Heart right ventricle (tissue), 16 donors: ENCODE data around the gene CREBBP. TPM values are rescaled to one million over a fixed set of nuclear protein-coding genes. Genes with fewer than 3 reads are reported as not detected.

Experiments used
- ATAC-seq, 8 donors: fragments of 200-7000 bp; cut with Tn5 transposase; one replicate each; pipeline ENCODE4 v1.9.1; 2020; ENCODE audit warnings: mild to moderate bottlenecking in 8 of 8, moderate library complexity in 8 of 8, moderate number of reproducible peaks in 1 of 8
- DNase-seq, 2 donors: peaks; one replicate each; pipeline ENCODE4 v3.0.0-alpha.2; 2020
- H3K27ac ChIP-seq, 10 donors: fragments of 200-600 bp; sonication (generic) in 2 of 10; one replicate each; pipeline versions ENCODE4 v1.5.0 to v1.8.0; 2020 to 2022; ENCODE audit warnings: mild to moderate bottlenecking in 3 of 10
- H3K27me3 ChIP-seq, 7 donors: fragments of 200-600 bp; one replicate each; pipeline ENCODE4 v1.8.0; 2021 to 2022; ENCODE audit warnings: mild to moderate bottlenecking in 2 of 7
- H3K36me3 ChIP-seq, 9 donors: fragments of 200-600 bp; sonication (generic) in 1 of 9; one replicate each; pipeline versions ENCODE4 v1.5.0 to v1.8.0; 2020 to 2022; ENCODE audit warnings: mild to moderate bottlenecking in 2 of 9
- H3K4me1 ChIP-seq, 9 donors: fragments of 200-600 bp; sonication (generic) in 1 of 9; one replicate each; pipeline versions ENCODE4 v1.5.0 to v1.8.0; 2020 to 2022; ENCODE audit warnings: mild to moderate bottlenecking in 4 of 9
- H3K4me3 ChIP-seq, 10 donors: fragments of 200-600 bp; sonication (generic) in 2 of 10; one replicate each; pipeline versions ENCODE4 v1.5.0 to v1.8.0; 2020 to 2022; ENCODE audit warnings: mild to moderate bottlenecking in 7 of 10, moderate library complexity in 2 of 10
- H3K9me3 ChIP-seq, 11 donors: fragments of 200-600 bp in 10 of 11; sonication (generic) in 2 of 11; one replicate each; pipeline versions ENCODE4 v1.5.0 to v1.8.0; 2013 to 2022; ENCODE audit warnings: mild to moderate bottlenecking in 2 of 11, control low read depth in 1 of 11, moderate library complexity in 1 of 11
- CTCF ChIP-seq, 9 donors: fragments of 200-600 bp; sonication (generic) in 2 of 9; IDR thresholded peaks; one replicate each; pipeline versions ENCODE4 v1.5.0 to v1.8.0; 2021 to 2022; ENCODE audit warnings: antibody characterized with exemption in 9 of 9, mild to moderate bottlenecking in 5 of 9, moderate library complexity in 1 of 9
- WGBS, 2 donors: extraction: QIAGEN DNeasy Blood & Tissue Kit; methylation state at CpG; one replicate each; pipeline ENCODE4 v1.1.7; 2013; ENCODE audit warnings: inconsistent platforms in 1 of 2; 5-methylcytosine and 5-hydroxymethylcytosine counted together
- intact Hi-C, 10 donors: fragments of 100-400 bp; cut with DNase I; formaldehyde crosslinking; loops; one replicate each; pipeline versions ENCODE4 v1.11.1 to v1.14.2; 2022
- polyA plus RNA-seq, 2 donors: library from polyadenylated mRNA; stranded (reverse); fragments of 200-250 nt; gene quantifications; one replicate each; pipeline ENCODE4 v1.2.3, GENCODE V29; 2013
- total RNA-seq, 10 donors: library from RNA; stranded (reverse); fragmentation: NEBNext Ultra II Directional in 3 of 10; extraction: Animal tissue kit (Norgen Biotek cat#: 25700) in 3 of 10; gene quantifications; one replicate each; pipeline versions ENCODE4 v1.2.1 to v1.2.4, GENCODE V29; 2021 to 2023
- donor health status: Arrhythmogenic right ventricular cardiomyopathy.
- donor health status: ischemic (EF 13 %, LVEDD 7.1; RV severe dilation, severe dysfunction).
- donor health status: healthy with polysubstance abuse.
- donor health status: DM: no; HTN: yes; CAD: no.
- donor health status: DM: no; HTN: no; CAD: no.
- donor health status: ischemic (EF 25% LVEDD 6.9; RV normal size, moderate dysfunction).
- donor health status: ischemic (EF 25% LVEDD 5.7; RV mildly dilated, moderate dysfunction).
- donor health status: healthy.
- donor health status: DM: yes; HTN: yes; CAD: no.
- donor health status: Ischemic cardiomyopathy.
- donor health status: ischemic (EF 35%, LVEDD 5.7; RV mildly dilated, moderate dysfunction).
- donor health status: nonischemic (EF 11% LVEDD 7.7; RV severe dilation, severe dysfunction).
- donor health status: DM: yes; HTN: yes; CAD: no.
- donor health status: PGD.
- donor health status: ischemic (EF 29% LVEDD 5.4; RV normal size, mild dysfunction).
- donor health status: nonischemic (EF 23%, LVEDD 6.1; RV moderate dilation, normal function).

The CREBBP gene
- total and polyA plus RNA-seq, 12 donors, result 6.3 to 51.5 (median 41.0) TPM

- intact Hi-C loops, result no loop called here
- no peak for TF ChIP-seq CTCF (IDR thresholded peaks at IDR 0.05)
- H3K27me3 ChIP-seq, result no peaks in the 10 kb centered on the region
- H3K27ac ChIP-seq, result no peak overlapping the region
- no peak overlapping the region for H3K4me3 ChIP-seq
- WGBS, 2 donors, result 94 to 96% methylated on average over 13 of the region's 13 CpGs
- H3K4me1 ChIP-seq, result no peaks in the 10 kb centered on the region
- no peak for ATAC-seq
- no peak for DNase-seq
- peaks cover 7 to 100% (median 75%) of the 10 kb centered on the region in 9 donors for H3K36me3 ChIP-seq
- no peaks in the 10 kb centered on the region for H3K9me3 ChIP-seq
Observed at GRCh38 chr16:3735541-3735940, 145.0 kb downstream of the CREBBP start.

DNA sequence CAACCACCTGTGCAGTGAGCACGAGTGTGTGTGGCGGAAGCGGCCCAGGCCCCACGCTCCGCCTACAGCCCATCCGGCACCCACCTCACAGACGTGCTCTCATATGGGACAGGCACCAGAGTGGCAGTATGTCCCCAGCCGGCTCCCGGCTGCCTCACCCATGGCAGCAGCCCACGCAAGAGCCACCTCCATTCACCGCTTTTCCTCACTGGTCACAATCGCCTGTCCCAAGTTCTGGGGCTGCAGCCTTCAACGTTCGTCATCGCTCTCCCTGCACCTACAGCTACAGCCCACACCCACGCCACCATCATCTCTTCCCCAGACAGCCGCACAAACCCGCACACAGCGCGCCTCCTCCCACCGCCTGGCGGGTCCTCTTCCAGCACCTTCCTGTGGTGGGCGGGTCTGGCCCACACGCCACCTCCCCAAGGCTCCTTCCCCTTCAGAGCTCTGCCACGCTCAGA, 145.7 kb downstream of the CREBBP start:
- no peak for DNase-seq
- WGBS, 2 donors, result 98% methylated on average over 25 of the region's 25 CpGs
- Histone ChIP-seq H3K36me3 (peaks cover 7 to 100% (median 75%) of the 10 kb centered on the region in 9 donors), H3K27me3 (no peaks in the 10 kb centered on the region), H3K4me1 (no peaks in the 10 kb centered on the region), H3K4me3 (no peak overlapping the region), H3K9me3 (no peaks in the 10 kb centered on the region), H3K27ac (no peak overlapping the region)
- ATAC-seq, result no peak
- TF ChIP-seq CTCF (IDR thresholded peaks at IDR 0.05), result no peak
- intact Hi-C loops, result no loop called here

- Histone ChIP-seq H3K4me3 (no peak overlapping the region), H3K27ac (no peak overlapping the region), H3K27me3 (no peaks in the 10 kb centered on the region), H3K4me1 (no peaks in the 10 kb centered on the region), H3K36me3 (peaks cover 7 to 100% (median 75%) of the 10 kb centered on the region in 9 donors), H3K9me3 (no peaks in the 10 kb centered on the region)
- DNase-seq (no peak), ATAC-seq (no peak)
- 97 to 98% methylated on average over 27 of the region's 27 CpGs for WGBS, 2 donors
- intact Hi-C loops, result no loop called here
- no peak for TF ChIP-seq CTCF (IDR thresholded peaks at IDR 0.05)
Observed at GRCh38 chr16:3734084-3734757, 146.3 kb downstream of the CREBBP start.

GRCh38 chr16:3732171-3732570, 148.3 kb downstream of the CREBBP start:
- intact Hi-C loops, result no loop called here
- Histone ChIP-seq H3K9me3 (no peaks in the 10 kb centered on the region), H3K4me3 (no peak overlapping the region), H3K4me1 (no peaks in the 10 kb centered on the region), H3K27me3 (no peaks in the 10 kb centered on the region), H3K27ac (no peak overlapping the region), H3K36me3 (peaks cover 13 to 100% (median 82%) of the 10 kb centered on the region in 9 donors)
- WGBS, 2 donors, result 79 to 81% methylated on average over 8 of the region's 8 CpGs
- TF ChIP-seq CTCF (IDR thresholded peaks at IDR 0.05), result no peak
- ATAC-seq (no peak), DNase-seq (no peak)
